ENCODE data around the gene GTPBP2.

GTPBP2 gene

DNA sequence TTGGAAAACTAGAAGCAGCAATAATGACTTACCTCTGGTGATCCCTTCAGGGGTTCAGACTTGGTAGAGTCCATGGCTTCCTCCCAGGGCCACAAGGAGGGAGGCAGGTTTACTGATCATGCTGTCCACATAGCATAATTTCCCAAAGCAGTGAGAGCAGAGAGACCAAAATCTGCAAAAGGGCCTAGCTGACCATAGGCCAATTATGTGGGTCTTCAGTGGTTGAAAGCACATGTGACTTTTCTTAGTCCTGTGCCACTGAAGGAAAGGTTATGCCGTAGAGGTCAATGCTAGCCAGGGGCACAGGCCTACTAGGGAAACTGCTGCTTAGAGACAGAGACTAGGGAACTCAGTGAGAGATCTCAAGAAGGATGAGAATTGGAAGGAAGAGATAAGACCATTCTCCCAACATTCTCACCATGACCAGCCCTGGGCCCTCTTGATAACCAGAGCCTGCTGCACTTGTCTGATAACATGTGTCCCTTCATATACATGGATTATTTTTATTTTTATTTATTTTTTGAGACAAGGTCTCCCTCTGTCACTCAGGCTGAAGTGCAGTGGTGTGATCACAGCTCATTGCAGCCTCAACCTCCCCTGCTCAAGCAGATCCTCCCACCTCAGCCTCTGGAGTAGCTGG, 2.0 kb upstream of the GTPBP2 start:
- Histone ChIP-seq H3K4me2 (ENCODE audit: low read depth, low read length, poor library complexity, severe bottlenecking) (no peak overlapping the region), H3F3A (ENCODE audit: insufficient read depth) (peaks cover 22% of the 10 kb centered on the region), H3K27me3 (ENCODE audit: low read length) (no peaks in the 10 kb centered on the region), H3K9me3 (ENCODE audit: insufficient read depth, low read length) (no peaks in the 10 kb centered on the region), H3K9ac (ENCODE audit: low read length) (no peak overlapping the region), H3K36me3 (ENCODE audit: low read length) (no peaks in the 10 kb centered on the region), H3K27ac (ENCODE audit: low read depth, low read length) (peak overlapping the region; percentile 44), H4K20me1 (ENCODE audit: low read depth, low read length) (no peaks in the 10 kb centered on the region), H3K4me3 (ENCODE audit: insufficient read depth, low read length, poor library complexity, severe bottlenecking) (no peak overlapping the region), H3K9me2 (replicated peaks; ENCODE audit: insufficient read depth, low read length) (no peaks in the 10 kb centered on the region), H3K79me2 (ENCODE audit: insufficient read depth, low read length) (peaks cover 24% of the 10 kb centered on the region), H2AFZ (ENCODE audit: low read depth, low read length, severe bottlenecking) (no peak overlapping the region)
- no peak for TF ChIP-seq CTCF (IDR thresholded peaks at IDR 0.05; ENCODE audit: insufficient read depth, low read length, poor library complexity, severe bottlenecking)
- TF ChIP-seq EZH2phosphoT487 (conservative IDR thresholded peaks at IDR 0.05; ENCODE audit: low read length) = no peak

DNA sequence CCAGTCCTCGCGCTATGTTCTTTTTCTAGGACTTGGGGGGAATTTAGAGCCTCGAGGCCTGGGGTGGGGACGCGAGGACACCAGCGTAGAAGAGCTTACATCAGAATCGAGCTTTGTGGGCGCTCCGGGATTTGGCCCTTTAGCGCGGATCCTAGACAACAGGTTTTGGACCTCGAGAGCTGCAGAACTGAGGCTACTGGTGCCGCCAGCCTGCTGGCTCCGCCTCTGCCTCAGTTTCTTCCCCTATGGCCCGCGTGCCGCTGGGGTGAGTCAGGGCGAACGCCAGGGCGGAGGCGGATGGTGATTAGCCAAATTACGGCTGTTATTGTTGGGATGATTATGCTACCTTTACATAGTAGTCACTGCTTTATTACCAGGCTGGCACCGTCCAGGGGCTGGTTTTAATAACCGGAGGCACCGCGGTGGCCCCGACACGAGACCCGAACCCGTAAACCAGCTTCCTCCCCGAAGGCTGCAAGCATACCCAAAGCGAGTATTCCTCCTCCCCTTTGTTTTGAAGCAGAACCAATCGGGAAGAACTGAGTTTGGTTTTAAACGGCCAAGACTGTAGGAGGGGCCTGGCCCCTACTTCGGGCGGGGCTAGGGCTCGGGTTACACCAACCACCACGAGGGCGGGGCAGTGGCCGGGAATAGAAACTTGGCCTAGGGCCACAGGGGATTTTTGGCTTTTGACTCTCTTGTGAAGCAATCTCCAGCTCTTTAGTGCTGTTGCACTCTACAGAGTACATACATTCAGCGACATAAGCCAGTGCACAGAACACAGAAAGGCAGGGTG, 639 bp upstream of the GTPBP2 start:
- Histone ChIP-seq H3K36me3 (ENCODE audit: low read length) (no peaks in the 10 kb centered on the region), H3K9me2 (replicated peaks; ENCODE audit: insufficient read depth, low read length) (no peaks in the 10 kb centered on the region), H3K4me2 (ENCODE audit: low read depth, low read length, poor library complexity, severe bottlenecking) (peak overlapping the region; percentile 62), H3F3A (ENCODE audit: insufficient read depth) (peaks cover 14% of the 10 kb centered on the region), H3K9me3 (ENCODE audit: insufficient read depth, low read length) (no peaks in the 10 kb centered on the region), H3K27me3 (ENCODE audit: low read length) (no peaks in the 10 kb centered on the region), H3K9ac (ENCODE audit: low read length) (peak overlapping the region; percentile 67), H3K4me3 (ENCODE audit: insufficient read depth, low read length, poor library complexity, severe bottlenecking) (peak overlapping the region; percentile 61), H2AFZ (ENCODE audit: low read depth, low read length, severe bottlenecking) (peak overlapping the region; percentile 69), H4K20me1 (ENCODE audit: low read depth, low read length) (no peaks in the 10 kb centered on the region), H3K27ac (ENCODE audit: low read depth, low read length) (peak overlapping the region; percentile 80), H3K79me2 (ENCODE audit: insufficient read depth, low read length) (peaks cover 20% of the 10 kb centered on the region)
- TF ChIP-seq CTCF (IDR thresholded peaks at IDR 0.05; ENCODE audit: insufficient read depth, low read length, poor library complexity, severe bottlenecking) (no peak), EZH2phosphoT487 (conservative IDR thresholded peaks at IDR 0.05; ENCODE audit: low read length) (no peak)

DNA sequence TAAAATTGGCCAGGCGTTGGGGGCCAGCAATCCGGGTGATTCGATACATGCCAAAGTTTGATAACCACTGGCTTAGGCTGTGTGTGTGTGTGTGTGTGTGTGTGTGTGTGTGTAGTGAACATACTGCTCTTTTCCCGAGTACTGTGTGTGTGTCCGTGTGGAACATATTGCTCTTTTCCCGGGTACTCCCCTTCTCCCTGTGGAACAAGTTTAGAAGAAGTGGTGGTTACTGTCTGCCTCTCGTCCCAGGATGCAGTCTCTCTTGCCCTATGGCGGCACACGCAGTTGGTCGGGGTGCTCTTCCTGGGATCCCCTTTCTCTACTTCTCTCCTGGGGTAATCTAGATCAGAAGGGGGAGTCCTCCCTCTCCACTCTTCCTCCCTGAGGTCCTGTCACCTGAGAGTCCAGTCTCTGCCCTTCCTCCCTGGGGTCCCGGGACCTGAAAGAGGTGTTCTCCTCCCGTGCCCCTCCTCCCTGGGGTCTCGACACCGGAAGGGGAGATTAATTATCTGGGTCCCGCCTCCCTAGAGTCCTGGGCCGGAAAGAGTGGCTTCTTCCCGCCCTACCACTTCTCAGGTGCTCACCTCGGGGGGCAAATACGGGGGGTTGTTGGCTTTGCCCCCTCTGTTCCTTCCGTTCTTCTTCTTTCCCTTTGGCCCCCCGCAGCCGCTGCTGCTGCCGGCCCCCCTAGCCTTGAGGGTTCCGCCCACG, 516 bp downstream of the GTPBP2 start:
- Histone ChIP-seq H3K27ac (ENCODE audit: low read depth, low read length) (peak overlapping the region; percentile 76), H3K79me2 (ENCODE audit: insufficient read depth, low read length) (peaks cover 20% of the 10 kb centered on the region), H2AFZ (ENCODE audit: low read depth, low read length, severe bottlenecking) (peak overlapping the region; percentile 11), H3K27me3 (ENCODE audit: low read length) (no peaks in the 10 kb centered on the region), H3F3A (ENCODE audit: insufficient read depth) (peaks cover 13% of the 10 kb centered on the region), H3K9ac (ENCODE audit: low read length) (peak overlapping the region; percentile 76), H3K36me3 (ENCODE audit: low read length) (no peaks in the 10 kb centered on the region), H3K9me2 (replicated peaks; ENCODE audit: insufficient read depth, low read length) (no peaks in the 10 kb centered on the region), H3K4me2 (ENCODE audit: low read depth, low read length, poor library complexity, severe bottlenecking) (peak overlapping the region; percentile 69), H3K9me3 (ENCODE audit: insufficient read depth, low read length) (no peaks in the 10 kb centered on the region), H4K20me1 (ENCODE audit: low read depth, low read length) (no peaks in the 10 kb centered on the region), H3K4me3 (ENCODE audit: insufficient read depth, low read length, poor library complexity, severe bottlenecking) (peak overlapping the region; percentile 78)
- TF ChIP-seq CTCF (IDR thresholded peaks at IDR 0.05; ENCODE audit: insufficient read depth, low read length, poor library complexity, severe bottlenecking) (no peak), EZH2phosphoT487 (conservative IDR thresholded peaks at IDR 0.05; ENCODE audit: low read length) (no peak)

Measured in SU-DHL-6 (cell line).